Measurements from ENCODE around the gene OGFR.
A peak's percentile ranks its signal among the peaks of the same experiment; 100 is the strongest.

Gene OGFR

GRCh38 chr20:62804627-62805154 lies at the start of gene OGFR:
OGFR (plus strand) TSS chr20:62804835; CDS start chr20:62804860, 25 bp downstream.
- peak; percentile 82 for DNase-seq

GRCh38 chr20:62754991-62755356 lies 49.7 kb upstream of the OGFR start:
- DNase-seq: no peak

- peak; percentile 30 for DNase-seq
These were observed 48.6 kb upstream of the OGFR start for GRCh38 chr20:62755817-62756724.

- DNase-seq: peak; percentile 18
These were observed 46.3 kb upstream of the OGFR start for GRCh38 chr20:62758226-62758912.

GRCh38 chr20:62759981-62760431 lies 44.6 kb upstream of the OGFR start:
- DNase-seq: no peak

GRCh38 chr20:62760471-62760855 lies 44.2 kb upstream of the OGFR start:
- peak; percentile 53 for DNase-seq

- peak; percentile 59 for DNase-seq
These were observed 43.5 kb upstream of the OGFR start for GRCh38 chr20:62760856-62761758.

- DNase-seq: peak; percentile 12
These were observed 42.9 kb upstream of the OGFR start for GRCh38 chr20:62761759-62762131.

- peak; percentile 16 for DNase-seq
These were observed 42.3 kb upstream of the OGFR start for GRCh38 chr20:62762376-62762775.

GRCh38 chr20:62762801-62763368 lies 41.8 kb upstream of the OGFR start:
- peak; percentile 20 for DNase-seq

GRCh38 chr20:62763404-62763803 lies 41.2 kb upstream of the OGFR start:
- DNase-seq: peak; percentile 21

GRCh38 chr20:62764156-62764935 lies 40.3 kb upstream of the OGFR start:
- DNase-seq: peak; percentile 20

- DNase-seq: peak; percentile 15
These were observed 39.6 kb upstream of the OGFR start for GRCh38 chr20:62765021-62765420.

GRCh38 chr20:62765432-62766070 lies 39.1 kb upstream of the OGFR start:
- DNase-seq: peak; percentile 24

GRCh38 chr20:62766071-62766450 lies 38.6 kb upstream of the OGFR start:
- DNase-seq: peak; percentile 8

- peak; percentile 27 for DNase-seq
These were observed 37.9 kb upstream of the OGFR start for GRCh38 chr20:62766716-62767115.

GRCh38 chr20:62768234-62768546 lies 36.4 kb upstream of the OGFR start:
- DNase-seq: peak; percentile 19

- peak; percentile 55 for DNase-seq
These were observed 35.9 kb upstream of the OGFR start for GRCh38 chr20:62768551-62769287.

- peak; percentile 17 for DNase-seq
These were observed 35.1 kb upstream of the OGFR start for GRCh38 chr20:62769346-62770071.

All from left hindlimb (tissue), 1 donor.